WTC11 (cell line): Measurements from ENCODE around the gene CAMK1G.

Experiments used
- EMX1 ChIP-seq: fragments of 250-450 bp; sonication (Bioruptor Pico); IDR thresholded peaks from 2 replicates; pipeline ENCODE4 v1.8.0; 2021; ENCODE audit warnings: mild to moderate bottlenecking
- NFE2L1 ChIP-seq: sonication (generic); formaldehyde crosslinking; IDR thresholded peaks from 2 replicates; pipeline ENCODE4 v1.8.1; 2023; ENCODE audit warnings: missing genetic modification reagents
- TCF7 ChIP-seq: sonication (generic); formaldehyde crosslinking; IDR thresholded peaks from 2 replicates; pipeline ENCODE4 v1.8.0; 2022; ENCODE audit warnings: mild to moderate bottlenecking, low read depth, missing genetic modification reagents, moderate library complexity
- TP53 ChIP-seq: sonication (generic); formaldehyde crosslinking; IDR thresholded peaks from 2 replicates; pipeline ENCODE4 v1.8.1; 2023; ENCODE audit warnings: mild to moderate bottlenecking, missing genetic modification reagents
- ZNF138 ChIP-seq: sonication (generic); formaldehyde crosslinking; conservative IDR thresholded peaks from 2 replicates; pipeline ENCODE4 v1.8.1; 2022; ENCODE audit warnings: mild to moderate bottlenecking, moderate library complexity, missing genetic modification reagents
- TF ChIP-seq, protein P1 (sequence below): sonication (generic); formaldehyde crosslinking; conservative IDR thresholded peaks from 2 replicates; pipeline ENCODE4 v1.8.1; 2022; ENCODE audit warnings: mild to moderate bottlenecking, missing genetic modification reagents
- TF ChIP-seq, protein P2 (sequence below): fragments of 200-600 bp; IDR thresholded peaks from 2 replicates; pipeline ENCODE4 v1.8.0; 2022; ENCODE audit warnings: antibody characterized with exemption
- TF ChIP-seq, protein P3 (sequence below): sonication (generic); formaldehyde crosslinking; IDR thresholded peaks from 2 replicates; pipeline ENCODE4 v1.8.1; 2023; ENCODE audit warnings: mild to moderate bottlenecking, missing genetic modification reagents
- TF ChIP-seq, protein P4 (sequence below): sonication (generic); formaldehyde crosslinking; IDR thresholded peaks from 2 replicates; pipeline ENCODE4 v1.8.0; 2022; ENCODE audit warnings: missing genetic modification reagents

DNA sequence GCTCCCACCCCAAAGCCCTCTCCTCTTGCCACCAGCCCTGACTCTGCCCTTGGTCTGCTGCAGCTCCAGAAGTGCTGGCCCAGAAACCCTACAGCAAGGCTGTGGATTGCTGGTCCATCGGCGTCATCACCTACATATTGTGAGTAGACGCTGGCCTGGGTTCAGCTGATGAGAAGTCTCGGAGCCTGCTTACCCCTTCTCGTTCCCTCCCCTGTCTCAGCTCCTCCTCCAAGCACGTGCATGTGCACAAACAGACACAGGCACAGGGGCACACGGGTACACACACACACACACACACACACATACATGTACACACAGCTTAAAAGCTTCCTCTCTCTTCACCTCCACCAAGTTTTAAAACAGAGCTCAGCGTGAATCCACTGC lies 24.3 kb downstream of the CAMK1G start:
- TF ChIP-seq, protein P1, sequence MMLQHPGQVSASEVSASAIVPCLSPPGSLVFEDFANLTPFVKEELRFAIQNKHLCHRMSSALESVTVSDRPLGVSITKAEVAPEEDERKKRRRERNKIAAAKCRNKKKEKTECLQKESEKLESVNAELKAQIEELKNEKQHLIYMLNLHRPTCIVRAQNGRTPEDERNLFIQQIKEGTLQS = no peak
- TF ChIP-seq TCF7 (CRISPR knock-in tag) (no peak), EMX1 (no peak), TP53 (CRISPR knock-in tag) (no peak), ZNF138 (CRISPR knock-in tag) (no peak), NFE2L1 (no peak)
- TF ChIP-seq, protein P2, sequence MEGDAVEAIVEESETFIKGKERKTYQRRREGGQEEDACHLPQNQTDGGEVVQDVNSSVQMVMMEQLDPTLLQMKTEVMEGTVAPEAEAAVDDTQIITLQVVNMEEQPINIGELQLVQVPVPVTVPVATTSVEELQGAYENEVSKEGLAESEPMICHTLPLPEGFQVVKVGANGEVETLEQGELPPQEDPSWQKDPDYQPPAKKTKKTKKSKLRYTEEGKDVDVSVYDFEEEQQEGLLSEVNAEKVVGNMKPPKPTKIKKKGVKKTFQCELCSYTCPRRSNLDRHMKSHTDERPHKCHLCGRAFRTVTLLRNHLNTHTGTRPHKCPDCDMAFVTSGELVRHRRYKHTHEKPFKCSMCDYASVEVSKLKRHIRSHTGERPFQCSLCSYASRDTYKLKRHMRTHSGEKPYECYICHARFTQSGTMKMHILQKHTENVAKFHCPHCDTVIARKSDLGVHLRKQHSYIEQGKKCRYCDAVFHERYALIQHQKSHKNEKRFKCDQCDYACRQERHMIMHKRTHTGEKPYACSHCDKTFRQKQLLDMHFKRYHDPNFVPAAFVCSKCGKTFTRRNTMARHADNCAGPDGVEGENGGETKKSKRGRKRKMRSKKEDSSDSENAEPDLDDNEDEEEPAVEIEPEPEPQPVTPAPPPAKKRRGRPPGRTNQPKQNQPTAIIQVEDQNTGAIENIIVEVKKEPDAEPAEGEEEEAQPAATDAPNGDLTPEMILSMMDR = no peak
- TF ChIP-seq, protein P3, sequence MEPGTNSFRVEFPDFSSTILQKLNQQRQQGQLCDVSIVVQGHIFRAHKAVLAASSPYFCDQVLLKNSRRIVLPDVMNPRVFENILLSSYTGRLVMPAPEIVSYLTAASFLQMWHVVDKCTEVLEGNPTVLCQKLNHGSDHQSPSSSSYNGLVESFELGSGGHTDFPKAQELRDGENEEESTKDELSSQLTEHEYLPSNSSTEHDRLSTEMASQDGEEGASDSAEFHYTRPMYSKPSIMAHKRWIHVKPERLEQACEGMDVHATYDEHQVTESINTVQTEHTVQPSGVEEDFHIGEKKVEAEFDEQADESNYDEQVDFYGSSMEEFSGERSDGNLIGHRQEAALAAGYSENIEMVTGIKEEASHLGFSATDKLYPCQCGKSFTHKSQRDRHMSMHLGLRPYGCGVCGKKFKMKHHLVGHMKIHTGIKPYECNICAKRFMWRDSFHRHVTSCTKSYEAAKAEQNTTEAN = no peak
- TF ChIP-seq, protein P4, sequence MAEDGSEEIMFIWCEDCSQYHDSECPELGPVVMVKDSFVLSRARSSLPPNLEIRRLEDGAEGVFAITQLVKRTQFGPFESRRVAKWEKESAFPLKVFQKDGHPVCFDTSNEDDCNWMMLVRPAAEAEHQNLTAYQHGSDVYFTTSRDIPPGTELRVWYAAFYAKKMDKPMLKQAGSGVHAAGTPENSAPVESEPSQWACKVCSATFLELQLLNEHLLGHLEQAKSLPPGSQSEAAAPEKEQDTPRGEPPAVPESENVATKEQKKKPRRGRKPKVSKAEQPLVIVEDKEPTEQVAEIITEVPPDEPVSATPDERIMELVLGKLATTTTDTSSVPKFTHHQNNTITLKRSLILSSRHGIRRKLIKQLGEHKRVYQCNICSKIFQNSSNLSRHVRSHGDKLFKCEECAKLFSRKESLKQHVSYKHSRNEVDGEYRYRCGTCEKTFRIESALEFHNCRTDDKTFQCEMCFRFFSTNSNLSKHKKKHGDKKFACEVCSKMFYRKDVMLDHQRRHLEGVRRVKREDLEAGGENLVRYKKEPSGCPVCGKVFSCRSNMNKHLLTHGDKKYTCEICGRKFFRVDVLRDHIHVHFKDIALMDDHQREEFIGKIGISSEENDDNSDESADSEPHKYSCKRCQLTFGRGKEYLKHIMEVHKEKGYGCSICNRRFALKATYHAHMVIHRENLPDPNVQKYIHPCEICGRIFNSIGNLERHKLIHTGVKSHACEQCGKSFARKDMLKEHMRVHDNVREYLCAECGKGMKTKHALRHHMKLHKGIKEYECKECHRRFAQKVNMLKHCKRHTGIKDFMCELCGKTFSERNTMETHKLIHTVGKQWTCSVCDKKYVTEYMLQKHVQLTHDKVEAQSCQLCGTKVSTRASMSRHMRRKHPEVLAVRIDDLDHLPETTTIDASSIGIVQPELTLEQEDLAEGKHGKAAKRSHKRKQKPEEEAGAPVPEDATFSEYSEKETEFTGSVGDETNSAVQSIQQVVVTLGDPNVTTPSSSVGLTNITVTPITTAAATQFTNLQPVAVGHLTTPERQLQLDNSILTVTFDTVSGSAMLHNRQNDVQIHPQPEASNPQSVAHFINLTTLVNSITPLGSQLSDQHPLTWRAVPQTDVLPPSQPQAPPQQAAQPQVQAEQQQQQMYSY (CRISPR knock-in tag) = no peak
